ENCODE measurements around the gene SHD.
"Not testable (repeated sequence)": the region's sequence is repeated elsewhere in the genome, so short reads cannot be mapped to it uniquely, and the experiment has no call there.

SHD gene

GRCh38 chr19:4278419-4279266 is at the start of gene SHD:
Gene SHD (plus strand): TSS chr19:4279266. CDS start chr19:4280064, 798 bp downstream.
- peak; percentile 80 for DNase-seq

GRCh38 chr19:4230237-4230636 is 48.8 kb upstream of the SHD start:
- DNase-seq = not testable (repeated sequence)

GRCh38 chr19:4231521-4231920 is 47.5 kb upstream of the SHD start:
- not testable (repeated sequence) for DNase-seq

GRCh38 chr19:4232139-4232538 is 46.9 kb upstream of the SHD start:
- DNase-seq = not testable (repeated sequence)

- no peak for DNase-seq
Measured at GRCh38 chr19:4232614-4233281, 46.3 kb upstream of the SHD start.

- peak; percentile 42 for DNase-seq
Measured at GRCh38 chr19:4233282-4233853, 45.7 kb upstream of the SHD start.

- no peak for DNase-seq
Measured at GRCh38 chr19:4234142-4234861, 44.8 kb upstream of the SHD start.

- no peak for DNase-seq
Measured at GRCh38 chr19:4234862-4235201, 44.2 kb upstream of the SHD start.

GRCh38 chr19:4237510-4237909 is 41.6 kb upstream of the SHD start:
- DNase-seq = not testable (repeated sequence)

GRCh38 chr19:4238831-4239230 is 40.2 kb upstream of the SHD start:
- DNase-seq = no peak

GRCh38 chr19:4241824-4242430 is 37.1 kb upstream of the SHD start:
- DNase-seq = no peak

GRCh38 chr19:4245938-4246337 is 33.1 kb upstream of the SHD start:
- not testable (repeated sequence) for DNase-seq

GRCh38 chr19:4246767-4247593 is 32.1 kb upstream of the SHD start, which contains the start of gene YJU2:
Gene YJU2 (plus strand): TSS chr19:4247080. CDS start chr19:4247147, 67 bp downstream.
- DNase-seq = peak; percentile 100

- DNase-seq = no peak
Measured at GRCh38 chr19:4256563-4256962, 22.5 kb upstream of the SHD start.

GRCh38 chr19:4257025-4257424 is 22.0 kb upstream of the SHD start:
- DNase-seq = no peak

- DNase-seq = no peak
Measured at GRCh38 chr19:4258181-4258580, 20.9 kb upstream of the SHD start.

- no peak for DNase-seq
Measured at GRCh38 chr19:4260613-4261191, 18.4 kb upstream of the SHD start.

GRCh38 chr19:4264812-4265211 is 14.3 kb upstream of the SHD start:
- no peak for DNase-seq

- DNase-seq = no peak
Measured at GRCh38 chr19:4266253-4267000, 12.6 kb upstream of the SHD start.

- DNase-seq = peak; percentile 68
Measured at GRCh38 chr19:4267101-4267900, 11.8 kb upstream of the SHD start.
